Erythroblast (primary cell): ENCODE measurements around the gene ST7.
A peak's percentile ranks its signal among the peaks of the same experiment; 100 is the strongest.

Source experiments
- GATA1 ChIP-seq: IDR thresholded peaks from 2 replicates; pipeline ENCODE4 v1.6.1; 2011; ENCODE audit warnings: low read depth, mild to moderate bottlenecking, control low read depth, low read length, moderate library complexity
- POLR2A ChIP-seq: IDR thresholded peaks from 2 replicates; pipeline ENCODE4 v1.6.1; 2011; ENCODE audit warnings: mild to moderate bottlenecking, low read length

DNA sequence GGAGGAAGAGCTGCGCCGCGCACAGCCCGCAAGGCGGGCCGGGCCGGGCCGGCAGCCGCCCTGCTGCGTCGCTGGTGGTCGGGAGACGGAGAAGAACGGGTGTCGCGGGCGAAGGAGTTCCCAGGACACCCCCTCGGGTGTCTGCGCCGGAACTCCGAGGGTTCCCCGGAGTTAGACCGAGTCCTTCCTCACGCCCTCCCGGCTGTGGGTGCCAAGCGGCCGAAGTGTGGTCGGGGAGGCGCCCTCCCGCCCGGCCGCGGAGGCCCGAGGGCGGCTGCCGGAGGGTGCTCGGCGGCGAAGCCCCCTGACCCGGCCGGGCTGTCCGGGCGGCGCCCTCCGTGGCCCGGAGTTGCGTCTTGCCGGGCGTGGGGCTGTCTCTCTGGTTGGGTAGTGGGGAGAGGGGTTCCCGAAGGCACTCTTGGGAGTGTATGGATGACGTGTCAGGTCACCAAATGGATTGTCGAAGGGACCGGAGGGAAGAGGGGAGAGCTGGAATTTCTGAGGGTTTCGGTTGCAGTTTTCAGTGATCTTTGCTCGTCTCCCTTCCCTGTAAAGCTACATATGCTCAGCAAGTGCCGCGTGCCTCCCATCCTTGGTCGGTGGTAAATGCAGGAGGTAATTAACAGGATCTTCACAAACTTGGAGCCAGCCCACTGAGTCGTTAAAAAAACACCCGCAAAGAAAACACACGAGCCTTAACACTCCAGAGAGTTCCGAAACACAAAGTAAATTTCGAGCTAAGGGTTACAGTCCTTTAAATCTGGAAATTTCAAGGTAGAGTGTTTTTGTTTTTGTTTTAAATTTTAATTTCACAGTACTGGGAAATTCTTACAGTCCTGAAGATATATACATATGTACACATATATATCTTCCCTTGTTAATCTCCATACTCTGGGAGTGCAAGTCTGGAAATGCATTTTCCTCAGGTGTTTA is 871 bp downstream of the ST7 start:
- TF ChIP-seq POLR2A (peak; percentile 66), GATA1 (no peak)
